Motor neuron (in vitro differentiated cells): ENCODE data around the gene NYAP1. TPM values are rescaled to one million over a fixed set of nuclear protein-coding genes. Genes with fewer than 3 reads are reported as not detected.
"Not testable (repeated sequence)": the region's sequence is repeated elsewhere in the genome, so short reads cannot be mapped to it uniquely, and the experiment has no call there.

ENCODE experiments used
- ATAC-seq, 8 experiments: fragments of 200-7000 bp; cut with Tn5 transposase; replicated peaks in 6 of 8; 2 replicates each; pipeline ENCODE4 v1.8.0; 2021; ENCODE audit warnings: mild to moderate bottlenecking in 8 of 8, moderate library complexity in 8 of 8
- H3K27ac ChIP-seq, 2 donors: fragments of 250-450 bp; sonication (Bioruptor Pico); 2 replicates each; pipeline ENCODE4 v1.9.0; 2021; ENCODE audit warnings: antibody characterized with exemption in 2 of 2, mild to moderate bottlenecking in 2 of 2, moderate library complexity in 1 of 2
- H3K4me1 ChIP-seq, 2 donors: fragments of 250-450 bp; sonication (Bioruptor Pico); replicated peaks in 1 of 2; 2 replicates each; pipeline ENCODE4 v1.6.1; 2021; ENCODE audit warnings: antibody characterized with exemption in 2 of 2, mild to moderate bottlenecking in 2 of 2, moderate library complexity in 1 of 2
- H3K4me3 ChIP-seq, 5 donors: fragments of 250-450 bp; sonication (Bioruptor Pico); 2 replicates each; pipeline ENCODE4 v1.9.0; 2021; ENCODE audit warnings: antibody characterized with exemption in 5 of 5, mild to moderate bottlenecking in 5 of 5, moderate library complexity in 4 of 5
- WGBS, 10 experiments: fragments of 450-650 bp; shearing (Covaris generic); methylation state at CpG; one replicate each; pipeline ENCODE4 v1.0.0; 2022; 5-methylcytosine and 5-hydroxymethylcytosine counted together
- in situ Hi-C, 9 experiments: fragments of 400-800 bp; cut with MboI; loops; one replicate each; pipeline ENCODE4 v1.15.0; 2021; ENCODE audit warnings: low sequenced_read_pairs in 9 of 9, low pct_unique_long_range_greater_than_20kb in 2 of 9; ENCODE audit not compliant: unreplicated experiment in 9 of 9
- total RNA-seq, 8 experiments: library from RNA; unstranded; fragments of 300-600 nt; gene quantifications; 2 replicates each; pipeline versions ENCODE4 v1.2.3 to v1.2.4, GENCODE V29; 2022

NYAP1 gene
- total RNA-seq, 8 experiments from 2014 or later, result 0.81 to 30.0 (median 14.4) TPM

DNA sequence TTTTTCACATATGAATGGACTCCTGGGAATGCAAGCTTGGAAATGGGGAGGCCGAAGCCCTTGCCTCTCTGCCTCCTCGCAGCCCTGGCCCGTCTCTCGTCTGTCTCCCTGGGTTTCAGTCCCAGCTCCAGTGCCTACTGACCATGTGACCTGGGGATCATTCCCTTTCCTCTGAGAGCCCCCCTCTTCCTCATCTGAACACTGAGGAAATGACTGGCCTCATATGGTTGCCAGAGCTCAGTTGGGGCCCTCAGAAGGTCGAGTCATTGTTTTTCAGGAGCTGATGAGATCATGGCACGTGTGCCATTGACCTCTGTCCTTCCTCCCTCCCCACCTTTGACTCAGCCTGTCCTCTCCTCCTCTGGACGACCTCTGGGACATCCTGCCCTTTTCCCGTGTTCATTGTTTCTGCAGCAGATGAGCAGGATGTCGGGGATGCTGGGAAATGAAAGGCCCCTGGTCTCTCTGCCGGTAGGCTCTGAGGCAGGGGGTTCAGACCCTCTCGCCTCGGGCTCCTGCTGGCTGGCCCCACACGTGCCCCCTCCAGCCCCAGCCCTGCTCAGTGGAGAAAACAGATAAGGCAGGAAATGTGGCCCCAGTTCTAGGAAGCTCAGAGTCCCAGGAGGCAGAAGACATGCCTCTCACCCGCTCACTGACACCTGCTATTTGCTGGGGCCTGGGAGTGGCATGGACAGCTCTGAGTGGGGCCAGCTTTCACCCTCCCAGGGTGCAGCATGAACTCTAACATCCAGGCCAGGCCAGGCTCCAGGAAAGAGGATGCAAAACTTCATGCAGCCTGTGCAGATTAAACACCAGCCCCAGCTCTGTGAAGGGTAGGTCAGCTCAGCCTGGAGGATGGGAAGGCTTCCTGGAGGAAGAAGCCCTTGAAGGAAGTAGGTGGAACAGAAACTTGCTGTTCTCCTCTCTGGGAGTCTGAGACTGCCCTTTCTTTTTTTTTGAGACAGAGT, 39.1 kb upstream of the NYAP1 start:
- 40 to 75% (median 62%) methylated on average over 1 to 6 of the region's 14 CpGs; no CpG with 5 or more reads in 3 of the 10 experiments for WGBS, 10 experiments
- in situ Hi-C loops, result no loop called here

DNA sequence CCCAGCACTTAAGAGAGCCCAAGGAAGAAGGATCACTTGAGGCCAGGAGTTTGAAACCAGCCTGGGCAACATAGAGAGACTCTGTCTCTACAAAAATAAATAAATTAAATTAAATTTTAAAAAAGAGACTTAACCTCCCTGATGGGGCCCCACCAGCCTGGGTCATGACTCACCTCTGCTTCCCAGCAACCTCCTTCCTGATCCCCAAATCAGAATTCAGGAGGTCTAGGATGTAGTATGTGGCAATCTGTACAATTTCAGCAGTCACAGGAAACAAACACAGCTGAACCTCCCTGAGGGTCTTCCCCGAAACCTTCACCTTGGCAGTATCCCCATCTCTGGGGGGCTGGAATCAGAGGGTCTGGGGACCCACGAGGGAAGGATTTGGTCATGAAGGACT, 37.7 kb upstream of the NYAP1 start:
- Histone ChIP-seq H3K4me1 (peaks cover 5 to 20% of the 10 kb centered on the region in 2 donors), H3K27ac (no peak overlapping the region), H3K4me3 (no peak overlapping the region)
- ATAC-seq, result peak in 1 of 8 experiments; percentile 30
- WGBS, 10 experiments, result 13 to 100% (median 65%) methylated on average over 1 to 2 of the region's 2 CpGs; no CpG with 5 or more reads in 4 of the 10 experiments
- in situ Hi-C loops, result no loop called here

More for the DNA sequence above, 39.1 kb upstream of the NYAP1 start:
- ATAC-seq, result peak in 7 of 8 experiments; percentile 12 to 62 (median 48)
- H3K4me3 ChIP-seq, result no peak overlapping the region
- peaks cover 5 to 17% of the 10 kb centered on the region in 2 donors for H3K4me1 ChIP-seq
- H3K27ac ChIP-seq, result peak overlapping the region in 1 of 2 donors; percentile 71

DNA sequence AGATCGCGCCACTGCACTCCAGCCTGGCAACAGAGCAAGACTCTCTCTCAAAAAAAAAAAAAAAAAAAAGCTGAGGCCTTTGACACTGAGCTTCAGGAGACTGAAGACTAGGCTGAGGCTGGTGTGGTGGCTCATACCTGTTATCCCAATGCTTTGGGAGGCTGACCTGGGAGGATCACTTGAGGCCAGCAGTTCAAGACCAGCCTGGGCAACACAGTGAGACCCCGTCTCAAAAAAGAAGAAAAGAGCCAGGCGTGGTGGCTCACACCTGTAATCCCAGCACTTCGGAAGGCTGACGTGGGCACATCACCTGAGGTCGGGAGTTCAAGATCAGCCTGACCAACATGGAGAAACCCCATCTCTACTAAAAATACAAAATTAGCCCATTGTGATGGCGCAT, 36.4 kb upstream of the NYAP1 start:
- H3K27ac ChIP-seq, ATAC-seq, in situ Hi-C loops, H3K4me3 ChIP-seq: not testable (repeated sequence)
- WGBS, 10 experiments, result 95 to 100% (median 100%) methylated on average over 1 to 8 of the region's 8 CpGs; no CpG with 5 or more reads in 5 of the 10 experiments
- peaks cover 5 to 20% of the 10 kb centered on the region in 2 donors for H3K4me1 ChIP-seq

GRCh38 chr7:100449190-100449795, 34.4 kb upstream of the NYAP1 start:
- Histone ChIP-seq H3K27ac (no peak overlapping the region), H3K4me1 (peaks cover 4 to 17% of the 10 kb centered on the region in 2 donors), H3K4me3 (no peak overlapping the region)
- in situ Hi-C loops, result no loop called here
- WGBS, 10 experiments, result 0 to 97% (median 90%) methylated on average over 1 to 10 of the region's 13 CpGs; no CpG with 5 or more reads in 2 of the 10 experiments
- no peak for ATAC-seq

DNA sequence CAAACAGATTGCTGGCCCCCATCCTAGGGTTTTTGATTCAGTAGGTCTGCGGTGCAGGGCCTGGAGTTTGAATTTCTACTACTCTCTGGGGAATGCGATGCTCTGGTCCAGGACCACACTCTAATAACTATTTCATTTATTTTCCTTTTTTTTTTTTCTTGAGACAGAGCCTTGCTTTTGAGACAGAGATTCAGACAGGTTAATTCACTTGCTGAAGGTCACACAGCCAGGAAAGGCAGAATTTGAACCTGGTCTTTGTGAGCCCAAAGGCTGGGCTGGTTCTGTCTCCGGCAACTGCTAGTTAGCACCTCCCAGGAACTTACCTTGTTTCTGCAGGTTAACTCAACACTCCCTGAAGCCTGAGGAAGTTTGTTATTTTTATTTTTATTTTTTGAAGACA, 31.2 kb upstream of the NYAP1 start:
- WGBS, 10 experiments, result 0 to 100% (median 90%) methylated on average over 1 to 3 of the region's 3 CpGs; no CpG with 5 or more reads in 2 of the 10 experiments
- peaks cover 0 to 3% of the 10 kb centered on the region in 2 donors for H3K4me1 ChIP-seq
- H3K27ac ChIP-seq, result no peak overlapping the region
- no peak overlapping the region for H3K4me3 ChIP-seq
- in situ Hi-C loops, result loop anchor here in 5 of 9 experiments (25.0 kb wide), 2 partner anchors 110 to 410 kb away; partner anchors contain the start of genes SLC12A9 (in 5 of the 5), TRIP6 (in 5 of the 5) and SAP25 (in 4 of the 5)
- ATAC-seq, result no peak

- H3K4me1 ChIP-seq, H3K4me3 ChIP-seq, H3K27ac ChIP-seq, ATAC-seq: not testable (repeated sequence)
- in situ Hi-C loops, result loop anchor here in 5 of 9 experiments (25.0 kb wide), 2 partner anchors 108 to 408 kb away; partner anchors contain the start of genes SLC12A9 (in 5 of the 5), TRIP6 (in 5 of the 5) and SAP25 (in 4 of the 5)
- 47 to 100% (median 88%) methylated on average over 1 to 8 of the region's 8 CpGs; no CpG with 5 or more reads in 3 of the 10 experiments for WGBS, 10 experiments
Measured at GRCh38 chr7:100453854-100454253, 29.9 kb upstream of the NYAP1 start.

GRCh38 chr7:100455206-100455605, 28.5 kb upstream of the NYAP1 start:
- no peak for ATAC-seq
- 0 to 88% (median 72%) methylated on average over 1 to 2 of the region's 3 CpGs; no CpG with 5 or more reads in 1 of the 10 experiments for WGBS, 10 experiments
- no peak overlapping the region for H3K27ac ChIP-seq
- in situ Hi-C loops, result loop anchor here in 5 of 9 experiments (25.0 kb wide), 2 partner anchors 107 to 407 kb away; partner anchors contain the start of genes SLC12A9 (in 5 of the 5), TRIP6 (in 5 of the 5) and SAP25 (in 4 of the 5)
- peaks cover 0 to 1% of the 10 kb centered on the region in 2 donors for H3K4me1 ChIP-seq
- H3K4me3 ChIP-seq, result no peak overlapping the region

DNA sequence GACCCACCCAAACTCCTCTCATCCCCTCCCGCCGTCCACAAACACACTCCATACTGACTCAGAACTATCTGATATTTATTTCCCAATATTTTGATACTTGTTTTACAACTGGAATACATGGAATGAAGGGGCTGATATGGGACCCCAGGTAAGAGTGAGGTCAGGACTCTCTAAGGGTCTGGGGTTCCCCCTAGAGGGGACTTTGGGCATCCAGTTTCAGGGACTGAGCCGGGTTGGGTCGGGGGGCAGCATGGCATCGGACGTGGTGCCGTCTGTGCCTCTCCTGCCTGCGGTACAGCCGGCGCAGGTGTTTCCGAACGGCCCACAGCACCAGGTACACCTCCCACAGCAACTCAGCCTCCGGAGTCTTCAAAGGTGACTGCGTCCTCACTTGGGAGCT, 27.2 kb upstream of the NYAP1 start:
- WGBS, 10 experiments, result 60 to 80% methylated on average over 1 to 3 of the region's 14 CpGs; no CpG with 5 or more reads in 8 of the 10 experiments
- no peaks in the 10 kb centered on the region for H3K4me1 ChIP-seq
- no peak overlapping the region for H3K4me3 ChIP-seq
- H3K27ac ChIP-seq, result no peak overlapping the region
- ATAC-seq, result no peak
- in situ Hi-C loops, result loop anchor here in 5 of 9 experiments (25.0 kb wide), 2 partner anchors 106 to 406 kb away; partner anchors contain the start of genes SLC12A9 (in 5 of the 5), TRIP6 (in 5 of the 5) and SAP25 (in 4 of the 5)

- no peak for ATAC-seq
- Histone ChIP-seq H3K4me1 (no peaks in the 10 kb centered on the region), H3K27ac (no peak overlapping the region), H3K4me3 (no peak overlapping the region)
- in situ Hi-C loops, result loop anchor here in 5 of 9 experiments (25.0 kb wide), 2 partner anchors 105 to 405 kb away; partner anchors contain the start of genes SLC12A9 (in 5 of the 5), TRIP6 (in 5 of the 5) and SAP25 (in 4 of the 5)
- 78 to 100% (median 85%) methylated on average over 1 to 5 of the region's 6 CpGs; no CpG with 5 or more reads in 2 of the 10 experiments for WGBS, 10 experiments
Measured at GRCh38 chr7:100457033-100457432, 26.7 kb upstream of the NYAP1 start.

GRCh38 chr7:100464210-100464660, 19.5 kb upstream of the NYAP1 start, which contains the start of gene SPACDR:
Gene SPACDR (minus strand): TSS chr7:100464260. CDS start chr7:100464025, 235 bp downstream.
- peaks cover 0 to 9% of the 10 kb centered on the region in 2 donors for H3K4me1 ChIP-seq
- in situ Hi-C loops, result loop anchor here in 5 of 9 experiments (25.0 kb wide), 2 partner anchors 98 to 398 kb away; partner anchors contain the start of genes SLC12A9 (in 5 of the 5), TRIP6 (in 5 of the 5) and SAP25 (in 4 of the 5)
- ATAC-seq, result no peak
- WGBS, 10 experiments, result 0 to 100% (median 73%) methylated on average over 1 to 4 of the region's 7 CpGs; no CpG with 5 or more reads in 5 of the 10 experiments
- H3K27ac ChIP-seq, result no peak within 1 kb of the TSS
- no peak within 1 kb of the TSS for H3K4me3 ChIP-seq

DNA sequence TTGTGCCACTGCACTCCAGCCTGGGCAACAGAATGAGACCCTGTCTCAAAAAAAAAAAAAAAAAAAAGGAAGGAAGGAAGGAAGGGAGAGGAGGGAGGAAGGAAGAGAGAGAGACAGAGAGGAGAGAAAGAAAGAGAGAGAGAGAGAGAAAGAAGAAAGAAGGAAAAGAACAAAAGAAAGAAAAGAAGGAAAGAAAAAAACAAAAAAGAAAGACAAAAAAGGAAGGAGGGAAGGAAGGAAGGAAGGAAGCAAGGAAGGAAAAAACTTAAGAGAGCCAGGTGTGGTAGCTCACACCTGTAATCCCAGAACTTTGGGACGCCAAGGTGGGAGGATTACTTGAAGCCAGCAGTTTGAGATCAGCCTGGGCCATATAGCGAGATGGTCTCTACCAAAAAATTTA, 18.9 kb upstream of the NYAP1 start:
- Histone ChIP-seq H3K4me1 (peaks cover 3 to 14% of the 10 kb centered on the region in 2 donors), H3K27ac (no peak overlapping the region), H3K4me3 (no peak overlapping the region)
- in situ Hi-C loops, result loop anchor here in 5 of 9 experiments (25.0 kb wide), 2 partner anchors 98 to 398 kb away; partner anchors contain the start of genes SLC12A9 (in 5 of the 5), TRIP6 (in 5 of the 5) and SAP25 (in 4 of the 5)
- ATAC-seq, result no peak
- 62 to 100% (median 94%) methylated on average over 2 of the region's 2 CpGs; no CpG with 5 or more reads in 1 of the 10 experiments for WGBS, 10 experiments

DNA sequence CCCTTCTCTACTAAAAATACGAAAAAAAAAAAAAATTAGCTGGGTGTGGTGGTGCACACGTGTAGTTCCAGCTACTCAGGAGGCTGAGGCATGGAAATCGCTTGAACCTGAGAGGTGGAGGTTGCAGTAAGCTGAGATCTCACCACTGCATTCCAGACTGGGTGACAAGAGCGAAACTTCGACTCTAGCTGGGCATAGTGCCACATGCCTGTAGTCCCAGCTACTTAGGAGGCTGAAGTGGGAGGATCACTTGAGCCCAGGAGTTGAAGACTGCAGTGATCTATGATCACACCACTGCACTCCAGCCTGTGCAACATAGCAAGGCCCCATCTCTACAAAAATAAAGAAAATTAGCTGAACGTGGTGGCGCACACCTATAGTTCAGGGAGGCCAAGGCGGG, 18.4 kb upstream of the NYAP1 start:
- no peak overlapping the region for H3K27ac ChIP-seq
- 40 to 100% (median 83%) methylated on average over 1 to 6 of the region's 8 CpGs; no CpG with 5 or more reads in 2 of the 10 experiments for WGBS, 10 experiments
- peaks cover 3 to 15% of the 10 kb centered on the region in 2 donors for H3K4me1 ChIP-seq
- H3K4me3 ChIP-seq, result no peak overlapping the region
- in situ Hi-C loops, result loop anchor here in 5 of 9 experiments (25.0 kb wide), 2 partner anchors 97 to 397 kb away; partner anchors contain the start of genes SLC12A9 (in 5 of the 5), TRIP6 (in 5 of the 5) and SAP25 (in 4 of the 5)
- ATAC-seq, result no peak
